ENCODE measurements around the gene LPCAT2.

Gene LPCAT2

DNA sequence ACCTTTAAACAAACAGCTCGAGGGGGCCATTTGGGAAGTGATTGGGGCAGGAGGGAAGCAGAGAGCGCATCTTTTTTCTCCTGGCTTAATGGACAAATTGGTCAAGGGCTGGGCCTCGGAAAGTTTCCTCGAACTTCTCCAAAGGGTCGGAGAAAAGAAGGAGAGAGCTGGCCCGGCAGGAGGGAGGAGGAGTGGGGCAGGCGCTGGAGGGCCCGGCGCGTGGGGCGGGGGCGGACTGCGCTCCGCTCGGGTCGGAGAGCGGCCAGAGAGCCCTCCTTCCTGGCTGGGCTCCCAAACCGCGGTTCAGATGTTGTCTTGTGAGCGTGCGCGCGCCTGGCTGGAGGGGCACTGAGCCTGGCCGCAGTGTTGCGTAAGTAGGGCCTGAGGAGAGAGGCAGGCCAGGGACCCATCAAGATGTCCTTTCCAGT lies 28.6 kb upstream of the LPCAT2 start:
- peak in 34 of 51 donors; percentile 9 to 73 (median 33) for DNase-seq

DNA sequence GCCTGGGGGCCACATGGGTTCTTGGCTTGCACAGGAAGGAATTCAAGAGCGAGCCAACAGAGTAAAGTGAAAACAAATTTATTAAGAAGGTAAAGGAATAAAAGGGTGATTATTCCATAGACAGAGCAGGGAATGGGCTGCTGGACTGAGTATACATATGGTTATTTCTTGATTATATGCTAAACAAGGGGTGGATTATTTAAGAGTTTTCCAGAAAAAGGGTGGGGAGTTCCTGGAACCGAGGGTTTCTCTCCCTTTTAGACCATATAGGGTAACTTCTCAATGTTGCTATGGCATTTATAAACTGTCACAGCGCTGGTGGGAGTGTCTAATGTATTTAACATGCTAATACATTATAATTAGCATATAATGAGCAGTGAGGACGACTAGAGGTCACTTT lies 27.8 kb upstream of the LPCAT2 start:
- no peak for DNase-seq

DNA sequence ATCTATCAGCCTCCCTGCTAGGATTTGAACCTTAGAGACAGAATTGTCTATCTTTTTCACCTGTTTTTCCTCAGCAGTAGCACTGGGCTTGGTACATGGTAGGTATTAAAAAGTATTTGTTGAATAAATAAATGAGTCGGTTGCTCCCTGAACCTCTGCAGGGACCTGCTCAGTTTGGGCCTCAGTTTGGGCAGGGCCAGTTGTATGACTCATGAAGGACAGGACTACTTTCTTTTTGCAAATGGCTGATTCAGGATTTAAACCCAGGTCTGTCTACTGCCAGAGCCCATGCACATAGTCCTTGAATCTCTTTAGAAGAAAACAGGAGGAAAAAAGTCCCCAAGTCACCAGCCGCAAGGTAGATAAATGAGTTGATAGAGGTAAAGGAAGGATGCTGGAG lies 26.8 kb upstream of the LPCAT2 start:
- no peak for DNase-seq

DNA sequence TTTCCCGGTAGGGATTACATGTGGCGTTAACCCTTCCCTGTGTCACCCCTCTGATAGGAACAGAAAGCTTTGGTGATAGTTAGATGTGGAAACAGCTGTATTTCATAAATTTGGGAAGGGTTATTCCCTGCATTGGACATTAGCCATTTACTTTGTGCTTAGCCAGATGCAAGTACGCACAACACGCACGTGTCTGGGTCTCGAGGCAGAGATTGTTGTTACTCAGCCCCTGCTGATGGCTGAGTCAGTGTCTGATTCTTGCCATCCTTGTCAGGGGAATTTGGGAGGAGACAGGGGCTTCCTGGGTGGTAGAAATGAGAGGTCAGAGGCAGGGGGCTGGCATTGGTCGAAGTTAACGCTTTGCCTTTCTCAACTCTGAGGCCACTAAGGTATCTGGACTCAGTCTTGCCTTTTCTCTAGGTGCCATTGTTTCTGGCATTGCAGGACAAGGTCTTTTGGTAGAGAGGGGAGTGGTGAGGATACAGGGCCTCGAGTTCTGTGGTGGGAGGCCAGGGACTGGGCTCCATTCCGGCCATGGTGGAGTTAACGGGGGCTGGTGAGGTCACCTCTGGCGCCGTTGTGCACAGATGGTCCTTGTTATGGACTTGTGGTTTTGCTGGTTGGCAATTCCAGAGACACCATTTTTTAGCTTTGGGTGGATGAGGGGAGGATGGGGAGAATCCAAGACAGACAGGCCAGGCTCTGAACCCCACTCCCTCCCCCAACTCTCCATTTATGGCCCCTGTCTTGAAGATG lies 21.6 kb upstream of the LPCAT2 start:
- no peak for DNase-seq

DNA sequence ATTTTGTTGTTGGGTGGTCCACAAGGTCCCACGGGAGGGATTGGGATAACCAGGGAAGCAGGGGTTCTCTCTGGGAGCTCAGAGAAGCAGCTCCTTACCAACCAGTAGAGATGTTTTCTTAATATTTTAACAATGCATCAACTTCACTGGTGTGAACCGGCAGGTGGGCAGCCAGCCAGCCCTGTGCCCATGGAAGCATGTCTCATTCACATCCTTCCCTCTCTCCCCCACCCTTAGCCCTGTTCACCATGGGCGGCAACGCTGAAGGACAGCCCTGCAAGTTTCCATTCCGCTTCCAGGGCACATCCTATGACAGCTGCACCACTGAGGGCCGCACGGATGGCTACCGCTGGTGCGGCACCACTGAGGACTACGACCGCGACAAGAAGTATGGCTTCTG lies 20.6 kb upstream of the LPCAT2 start:
- DNase-seq, result no peak

DNA sequence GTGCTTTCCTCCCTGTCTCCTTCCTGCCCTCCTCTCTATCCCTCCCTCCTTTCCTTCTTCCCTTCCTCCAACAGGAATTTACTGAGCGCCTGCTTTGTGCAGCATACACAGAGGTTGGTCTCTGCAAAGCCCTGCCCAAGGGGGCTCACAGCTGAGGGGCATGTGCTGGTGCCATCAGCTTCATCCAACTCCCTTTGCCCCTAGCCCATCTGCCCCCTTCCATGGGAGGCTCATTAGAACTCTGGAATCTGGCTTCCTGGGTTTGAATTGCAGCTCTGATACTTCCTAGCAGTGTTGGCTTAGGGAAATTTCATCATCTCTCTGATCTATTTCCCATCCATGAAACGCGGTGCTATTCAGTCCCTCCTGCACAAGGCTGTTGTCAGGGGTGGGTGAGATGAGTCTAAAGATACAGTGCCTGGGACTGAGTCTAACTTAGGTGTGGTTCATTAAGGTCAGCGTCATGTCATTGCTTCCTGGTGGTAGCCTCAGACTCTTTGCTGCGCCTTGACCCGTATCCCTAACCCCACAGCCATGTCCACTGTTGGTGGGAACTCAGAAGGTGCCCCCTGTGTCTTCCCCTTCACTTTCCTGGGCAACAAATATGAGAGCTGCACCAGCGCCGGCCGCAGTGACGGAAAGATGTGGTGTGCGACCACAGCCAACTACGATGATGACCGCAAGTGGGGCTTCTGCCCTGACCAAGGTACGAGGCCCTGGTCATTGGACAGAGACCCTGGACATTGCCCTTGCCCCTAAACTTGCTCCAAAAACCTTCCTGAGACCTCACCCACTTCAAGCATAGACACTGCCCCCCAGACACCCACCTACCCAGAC lies 19.5 kb upstream of the LPCAT2 start:
- no peak for DNase-seq

DNA sequence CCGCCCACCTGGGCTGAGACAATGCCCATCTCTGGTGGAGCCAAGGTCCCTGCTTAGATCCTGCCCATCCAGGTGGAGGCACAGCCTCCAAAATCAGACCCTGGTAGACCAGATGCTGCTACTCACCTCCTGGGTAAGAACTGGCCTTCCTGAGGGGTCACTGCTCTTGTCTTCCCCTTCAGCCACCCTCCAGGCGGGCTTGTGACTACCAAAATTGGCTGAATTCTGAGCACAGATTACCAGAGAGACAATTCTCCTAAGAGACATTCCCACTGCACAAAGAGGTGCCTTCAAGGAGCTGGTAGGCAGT lies 19.0 kb upstream of the LPCAT2 start:
- no peak for DNase-seq

DNA sequence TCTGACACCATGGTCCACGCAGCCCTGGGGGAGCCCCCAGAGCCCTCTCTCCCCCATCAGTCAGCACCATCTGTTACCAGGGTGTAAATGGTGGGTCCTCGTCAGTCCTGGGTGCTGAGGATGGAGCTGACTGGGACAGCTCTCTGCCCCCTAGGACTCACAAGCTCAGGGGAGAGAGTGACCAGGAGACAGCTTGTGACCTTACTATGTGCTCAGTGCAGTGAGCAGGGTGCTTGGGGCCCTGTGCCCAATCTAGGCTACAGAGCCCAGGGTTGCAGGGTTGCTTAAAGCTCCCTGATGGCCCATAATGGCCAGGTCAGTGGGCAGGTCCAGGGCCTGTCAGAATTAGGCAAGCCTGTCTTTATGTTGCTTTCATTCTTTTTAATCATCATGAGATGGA lies 18.6 kb upstream of the LPCAT2 start:
- DNase-seq, result no peak

DNA sequence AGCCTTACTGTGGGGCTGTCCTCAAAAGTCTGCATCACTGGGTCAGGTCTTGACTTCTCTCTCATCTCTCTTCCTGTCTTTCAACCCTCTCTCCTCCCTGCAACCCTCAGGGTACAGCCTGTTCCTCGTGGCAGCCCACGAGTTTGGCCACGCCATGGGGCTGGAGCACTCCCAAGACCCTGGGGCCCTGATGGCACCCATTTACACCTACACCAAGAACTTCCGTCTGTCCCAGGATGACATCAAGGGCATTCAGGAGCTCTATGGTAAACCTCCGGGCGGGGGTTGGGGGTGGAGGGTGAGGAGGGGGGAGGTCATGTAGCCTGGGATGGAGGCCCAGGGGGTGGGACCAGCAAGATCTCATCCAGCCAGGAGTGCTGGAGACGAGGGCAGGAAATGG lies 17.2 kb upstream of the LPCAT2 start:
- DNase-seq, result no peak

DNA sequence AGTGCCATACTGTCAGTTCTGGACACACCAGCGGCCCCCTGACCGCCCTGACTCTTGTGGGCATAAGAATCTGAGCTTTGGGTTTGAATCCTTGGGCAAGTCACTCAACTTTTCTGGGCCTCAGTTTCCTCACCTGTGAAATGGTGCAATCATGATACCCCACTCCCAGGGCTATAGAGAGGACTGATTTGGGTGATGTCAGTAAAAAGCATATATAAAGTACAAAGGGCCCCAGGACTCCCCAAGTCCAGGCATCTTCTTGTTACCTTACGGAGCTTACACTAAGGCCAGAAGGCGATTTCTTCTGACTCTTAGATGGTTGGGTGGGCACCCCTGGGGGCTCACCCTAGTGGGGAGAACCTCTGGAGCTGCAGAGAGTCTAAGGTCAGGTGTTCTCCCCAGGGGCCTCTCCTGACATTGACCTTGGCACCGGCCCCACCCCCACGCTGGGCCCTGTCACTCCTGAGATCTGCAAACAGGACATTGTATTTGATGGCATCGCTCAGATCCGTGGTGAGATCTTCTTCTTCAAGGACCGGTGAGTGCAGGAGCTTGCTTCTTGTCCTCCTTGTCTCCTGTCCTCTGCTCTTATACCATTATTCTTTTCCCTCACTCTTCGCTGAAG lies 16.0 kb upstream of the LPCAT2 start:
- no peak for DNase-seq

DNA sequence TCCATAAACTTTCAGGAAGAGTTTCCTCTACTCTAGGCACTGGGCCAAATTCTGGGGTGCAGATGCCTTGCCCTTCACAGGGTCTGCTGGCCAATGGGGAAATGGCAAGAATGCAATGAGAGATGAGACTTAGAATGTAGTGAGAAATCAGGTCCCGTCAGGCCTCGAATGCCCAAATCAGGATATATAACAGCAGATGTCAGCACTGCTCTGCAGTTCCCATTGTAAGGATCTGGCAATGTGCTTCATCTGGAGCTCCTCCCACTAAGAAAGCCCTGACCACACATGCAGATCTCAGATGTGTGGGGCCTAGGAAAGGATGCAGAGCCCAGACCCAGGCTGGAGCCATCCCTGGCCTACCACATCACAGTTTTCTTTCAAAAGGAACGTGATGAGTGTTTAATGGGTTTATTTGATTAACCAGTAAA lies 13.9 kb upstream of the LPCAT2 start:
- DNase-seq, result peak in 28 of 51 donors; percentile 10 to 79 (median 44)

DNA sequence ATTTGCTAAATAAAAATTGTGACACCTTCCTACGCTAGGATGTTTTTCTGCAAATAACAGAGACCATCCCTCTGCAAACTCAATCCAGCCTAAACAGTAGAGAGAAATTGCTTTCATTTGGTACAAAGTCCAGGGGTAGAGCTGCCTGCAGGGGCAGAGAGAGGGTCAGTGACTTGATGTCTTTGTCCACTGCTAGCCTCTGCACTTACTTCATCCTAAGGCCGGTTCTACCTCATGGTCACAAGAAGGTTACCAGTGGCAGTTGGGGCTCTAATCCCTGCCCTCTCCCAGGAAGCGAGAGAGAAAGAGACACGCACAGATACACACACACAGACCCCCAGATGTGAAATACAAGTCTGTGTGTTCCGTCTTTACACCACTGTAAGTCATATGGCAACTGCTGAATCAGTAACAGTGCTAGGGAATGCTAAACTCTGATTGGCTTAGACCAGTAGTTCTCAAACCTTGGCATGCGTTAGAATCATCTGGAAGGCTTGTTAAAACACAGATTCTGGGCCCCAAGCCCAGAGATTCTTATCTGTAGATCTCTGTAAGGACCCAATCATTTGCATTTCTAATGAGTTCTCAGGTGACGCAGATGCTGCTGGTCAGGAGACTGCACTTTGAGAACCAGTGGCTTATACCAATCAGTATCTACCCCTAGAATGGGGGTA lies 13.1 kb upstream of the LPCAT2 start:
- no peak for DNase-seq

DNA sequence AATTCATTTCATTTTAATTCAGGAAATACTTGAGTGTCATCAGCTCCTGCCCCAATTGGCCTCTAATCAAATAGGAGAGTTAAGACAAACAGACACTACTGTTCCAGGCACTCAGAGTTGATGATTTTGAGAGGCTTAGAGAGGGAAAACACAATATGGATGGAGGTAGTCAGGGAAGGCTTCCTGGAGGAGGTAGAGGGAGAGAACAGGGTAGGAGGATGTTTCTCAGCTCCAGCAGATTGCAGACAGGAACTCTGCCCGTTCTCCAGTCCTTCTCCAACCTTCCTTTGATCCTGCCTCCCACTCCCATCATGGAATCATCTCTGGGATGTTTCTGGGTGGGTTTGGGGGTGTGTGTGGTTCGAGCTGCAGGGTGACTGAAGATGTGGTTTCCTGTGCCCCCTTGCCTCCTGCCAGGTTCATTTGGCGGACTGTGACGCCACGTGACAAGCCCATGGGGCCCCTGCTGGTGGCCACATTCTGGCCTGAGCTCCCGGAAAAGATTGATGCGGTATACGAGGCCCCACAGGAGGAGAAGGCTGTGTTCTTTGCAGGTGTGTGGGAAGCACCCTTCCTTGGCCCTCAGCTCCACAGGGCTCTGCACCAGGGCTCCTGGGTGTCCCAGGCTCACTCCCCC lies 12.2 kb upstream of the LPCAT2 start:
- no peak for DNase-seq

DNA sequence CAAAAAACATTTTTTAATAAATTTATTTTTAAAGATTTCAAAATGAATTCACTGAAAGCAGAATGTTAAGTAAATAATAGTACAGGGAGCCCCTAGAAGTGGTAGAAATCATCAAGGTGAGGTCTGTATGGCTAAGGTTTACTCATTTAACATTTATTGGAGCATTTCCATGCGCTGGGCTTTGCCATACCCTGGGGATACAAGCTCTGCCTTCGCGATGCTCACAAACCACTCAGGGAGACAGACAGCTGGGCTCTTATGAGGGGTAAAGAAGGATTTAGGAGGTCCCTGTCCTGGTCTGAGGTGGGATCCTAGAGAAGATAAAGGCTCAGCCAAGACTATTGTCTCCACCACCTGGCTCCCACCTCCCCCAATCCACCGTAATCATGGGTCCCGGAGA lies 11.3 kb upstream of the LPCAT2 start:
- DNase-seq, result no peak

DNA sequence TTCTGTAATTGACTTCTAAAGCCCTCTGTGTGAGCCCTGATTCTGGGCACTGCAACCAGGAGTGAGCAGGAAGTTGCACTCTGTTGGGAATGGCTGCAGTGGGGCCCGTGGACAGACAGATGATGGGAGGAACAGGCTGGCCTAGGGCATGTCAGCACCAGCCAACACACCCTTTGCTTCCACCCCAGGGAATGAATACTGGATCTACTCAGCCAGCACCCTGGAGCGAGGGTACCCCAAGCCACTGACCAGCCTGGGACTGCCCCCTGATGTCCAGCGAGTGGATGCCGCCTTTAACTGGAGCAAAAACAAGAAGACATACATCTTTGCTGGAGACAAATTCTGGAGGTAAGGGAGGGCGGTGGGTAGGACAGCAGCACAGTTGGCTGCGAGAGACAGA lies 10.8 kb upstream of the LPCAT2 start:
- DNase-seq, result no peak

DNA sequence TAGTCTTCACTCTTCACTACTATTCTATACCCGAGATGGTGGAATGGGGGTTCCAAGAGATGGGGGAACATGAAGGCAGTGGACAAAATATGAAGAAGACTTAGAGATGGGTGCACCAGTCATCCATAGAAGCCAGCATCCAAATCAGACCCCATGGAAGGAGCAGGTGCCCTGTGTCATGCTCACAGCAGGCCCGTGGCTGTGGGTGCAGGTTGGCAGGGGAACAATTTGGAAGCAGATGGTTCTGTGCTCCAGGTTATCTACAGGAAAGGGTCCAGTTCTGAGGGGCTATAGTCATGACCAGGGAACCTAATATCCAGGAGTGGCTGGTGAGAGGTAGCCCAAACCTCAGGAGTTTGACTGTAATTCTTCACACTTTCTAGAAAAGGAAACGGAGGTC lies 9.6 kb upstream of the LPCAT2 start:
- DNase-seq, result no peak

DNA sequence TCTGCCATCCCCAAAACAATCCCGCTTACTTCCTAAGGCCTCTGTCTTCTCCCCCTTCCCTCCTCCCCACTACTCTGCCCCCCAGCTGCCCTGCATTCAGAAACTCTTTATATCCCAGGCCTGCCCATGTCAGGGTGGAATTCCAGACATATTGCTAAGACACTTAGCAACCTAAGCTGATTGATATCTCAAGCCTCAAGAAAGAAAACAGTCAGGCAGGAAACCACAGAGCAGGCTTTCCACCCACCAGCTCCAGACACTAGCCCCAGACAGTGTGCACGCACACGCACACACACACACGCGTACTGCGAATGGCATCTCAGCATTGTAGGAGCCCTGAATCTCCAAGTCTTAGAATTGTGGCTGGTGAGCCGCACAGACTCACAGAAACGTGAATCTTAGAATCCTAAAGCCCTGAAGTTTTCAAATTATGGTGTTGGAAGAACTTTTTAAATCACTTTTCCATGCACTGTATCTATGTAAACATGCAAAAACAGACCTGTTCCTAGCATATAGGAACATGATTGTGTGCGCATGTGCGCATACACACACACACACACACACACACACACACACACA lies 8.8 kb upstream of the LPCAT2 start:
- DNase-seq, result peak in 10 of 51 donors; percentile 4 to 36 (median 19)

DNA sequence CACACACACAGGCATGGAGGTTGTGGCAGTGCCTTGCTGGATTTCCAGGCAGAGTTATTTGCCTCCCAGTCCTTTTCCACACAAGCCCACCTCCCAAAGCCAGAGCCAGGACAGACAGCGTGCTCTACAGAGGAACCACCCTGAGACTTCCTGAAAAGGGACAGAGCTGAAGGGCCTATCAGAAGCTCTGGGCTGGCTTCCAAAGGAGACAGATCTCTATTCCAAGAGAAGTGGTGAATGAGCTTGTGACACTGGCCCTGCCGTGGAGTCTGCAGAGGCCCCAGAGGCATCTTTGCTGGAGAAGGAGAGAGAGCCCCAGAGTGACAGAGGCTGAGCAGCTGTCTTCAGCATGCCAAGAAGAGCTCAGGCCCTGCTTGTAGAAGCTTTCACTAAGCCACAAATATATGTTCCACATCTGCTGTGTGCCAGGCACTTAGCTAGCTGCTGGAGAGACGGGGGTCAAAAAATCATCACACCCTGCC lies 8.3 kb upstream of the LPCAT2 start:
- DNase-seq, result peak in 33 of 51 donors; percentile 13 to 68 (median 35)

DNA sequence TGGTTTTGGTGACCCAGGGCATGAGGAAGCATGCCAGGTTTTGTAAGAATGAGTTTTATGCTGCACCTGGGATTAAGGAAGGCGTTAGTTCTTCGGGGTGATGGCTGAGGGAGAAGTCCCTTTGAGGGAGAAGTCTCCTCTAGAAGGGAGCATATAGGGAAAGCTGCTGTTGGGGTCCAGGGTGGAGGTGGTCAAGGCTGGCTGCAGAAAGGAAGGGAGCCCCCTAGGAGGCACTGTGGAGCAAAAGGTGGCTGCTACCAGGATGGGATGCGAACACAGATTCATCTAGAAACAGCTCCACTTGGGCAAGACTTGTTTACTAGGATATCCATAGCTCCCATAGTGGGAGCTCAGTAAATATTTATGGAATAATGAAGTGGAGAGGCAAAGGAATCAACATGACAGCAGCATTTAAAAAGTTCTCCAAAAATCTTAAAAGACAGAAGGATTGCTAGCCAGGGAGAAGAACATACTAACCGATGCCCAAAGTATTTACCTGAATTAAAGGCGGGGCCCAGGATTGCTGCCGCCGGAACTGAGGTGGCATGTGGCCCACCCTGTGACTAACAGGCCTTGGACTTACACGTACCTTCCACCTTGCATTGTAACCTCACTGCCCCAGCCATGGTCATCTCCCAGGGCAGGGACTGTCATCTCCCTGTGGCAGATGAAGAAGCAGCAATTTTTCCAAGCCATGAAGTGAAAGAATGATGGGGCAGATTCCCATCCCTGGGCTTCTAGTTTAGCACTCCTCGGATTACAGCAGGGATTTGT lies 7.1 kb upstream of the LPCAT2 start:
- DNase-seq, result no peak

DNA sequence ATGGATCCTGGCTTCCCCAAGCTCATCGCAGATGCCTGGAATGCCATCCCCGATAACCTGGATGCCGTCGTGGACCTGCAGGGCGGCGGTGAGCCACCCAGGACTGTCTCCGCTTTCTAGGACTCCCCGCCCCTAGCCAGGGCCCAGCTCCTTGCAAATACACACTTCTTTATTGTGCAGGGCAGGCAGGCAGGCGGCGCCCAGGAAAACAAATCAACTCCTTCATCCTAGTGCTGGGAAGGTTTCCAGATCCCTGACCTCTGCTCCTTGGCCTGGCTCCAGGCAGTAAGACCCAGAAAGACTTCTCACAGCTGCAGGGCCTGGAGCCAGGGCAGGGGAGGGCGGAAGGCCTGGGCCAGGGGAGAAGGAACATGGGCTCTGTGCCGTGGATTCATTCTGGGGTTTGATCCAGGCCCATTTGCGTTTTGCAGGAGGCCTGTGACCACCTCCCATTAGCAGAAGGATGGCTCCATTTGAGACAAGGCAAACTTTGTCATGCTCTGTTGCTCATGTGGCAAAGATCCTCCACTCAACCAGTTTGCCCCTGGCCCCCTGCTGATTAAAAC lies 6.0 kb upstream of the LPCAT2 start:
- DNase-seq, result peak in 50 of 51 donors; percentile 36 to 98 (median 89)

Data from hypothalamus (tissue), 51 donors.